A172 (cell line): ENCODE measurements around the gene CEBPB. TPM values are rescaled to one million over a fixed set of nuclear protein-coding genes. Genes with fewer than 3 reads are reported as not detected.
"Not testable (repeated sequence)": the region's sequence is repeated elsewhere in the genome, so short reads cannot be mapped to it uniquely, and the experiment has no call there.

Source experiments
- DNase-seq: peaks from one replicate; pipeline ENCODE4 v3.0.0-alpha.2; 2015; ENCODE audit warnings: low spot score
- total RNA-seq: library from RNA; depleted of rRNA; stranded (reverse); fragments of >200 nt; shearing (Covaris generic); gene quantifications from 2 replicates; pipeline ENCODE4 v1.2.3, GENCODE V29; 2014

The CEBPB gene
- total RNA-seq, 1 experiment from 2014 or later = 31.5 TPM

- peak; percentile 80 for DNase-seq
Observed at GRCh38 chr20:50169329-50169823, 21.3 kb upstream of the CEBPB start.

- no peak for DNase-seq
Observed at GRCh38 chr20:50170549-50171220, 19.9 kb upstream of the CEBPB start.

- DNase-seq = peak; percentile 69
Observed at GRCh38 chr20:50172347-50173013, 18.1 kb upstream of the CEBPB start.

- DNase-seq = no peak
Observed at GRCh38 chr20:50174456-50174855, 16.2 kb upstream of the CEBPB start.

GRCh38 chr20:50175938-50176933 lies 14.4 kb upstream of the CEBPB start:
- DNase-seq = no peak

- DNase-seq = not testable (repeated sequence)
Observed at GRCh38 chr20:50178672-50179071, 12.0 kb upstream of the CEBPB start.

GRCh38 chr20:50181344-50181743 lies 9.3 kb upstream of the CEBPB start:
- no peak for DNase-seq

GRCh38 chr20:50182346-50182745 lies 8.3 kb upstream of the CEBPB start:
- DNase-seq = no peak

GRCh38 chr20:50185426-50185825 lies 5.2 kb upstream of the CEBPB start:
- DNase-seq = no peak

- peak; percentile 84 for DNase-seq
Observed at GRCh38 chr20:50186151-50186885, 4.3 kb upstream of the CEBPB start.

GRCh38 chr20:50186987-50187402 lies 3.6 kb upstream of the CEBPB start:
- no peak for DNase-seq

GRCh38 chr20:50187403-50188051 lies 3.1 kb upstream of the CEBPB start:
- peak; percentile 67 for DNase-seq

- no peak for DNase-seq
Observed at GRCh38 chr20:50188287-50188688, 2.3 kb upstream of the CEBPB start.

GRCh38 chr20:50188879-50189680 lies 1.6 kb upstream of the CEBPB start:
- DNase-seq = no peak

- no peak for DNase-seq
Observed at GRCh38 chr20:50189681-50190250, 864 bp upstream of the CEBPB start.

- no peak for DNase-seq
Observed at GRCh38 chr20:50191065-50191543, 474 bp downstream of the CEBPB start.

- DNase-seq = peak; percentile 44
Observed at GRCh38 chr20:50191544-50192363, 1.1 kb downstream of the CEBPB start.

GRCh38 chr20:50192364-50193198 lies 2.0 kb downstream of the CEBPB start:
- DNase-seq = peak; percentile 84
